ENCODE data around the gene COL6A3.

DNA sequence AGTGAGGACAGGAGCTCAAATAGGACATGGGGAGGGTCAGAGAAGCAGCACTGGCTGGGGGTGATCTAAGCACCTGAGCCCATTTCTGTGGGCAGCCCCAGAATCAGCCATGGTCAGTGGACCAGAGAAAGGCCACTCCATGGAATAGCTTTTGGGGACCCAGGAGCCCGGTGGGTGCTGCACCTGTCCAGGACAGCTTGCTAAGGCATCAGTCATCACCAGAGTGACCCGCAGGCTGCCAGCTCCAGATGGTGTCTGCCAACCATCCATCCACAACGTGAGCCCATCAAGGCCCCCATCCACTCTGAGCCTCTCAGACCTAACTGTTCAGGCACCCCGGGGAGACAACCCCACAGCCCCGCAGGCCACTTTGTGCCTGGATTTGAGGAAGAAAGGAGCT lies 23.6 kb upstream of the COL6A3 start:
- TF ChIP-seq, protein P1, sequence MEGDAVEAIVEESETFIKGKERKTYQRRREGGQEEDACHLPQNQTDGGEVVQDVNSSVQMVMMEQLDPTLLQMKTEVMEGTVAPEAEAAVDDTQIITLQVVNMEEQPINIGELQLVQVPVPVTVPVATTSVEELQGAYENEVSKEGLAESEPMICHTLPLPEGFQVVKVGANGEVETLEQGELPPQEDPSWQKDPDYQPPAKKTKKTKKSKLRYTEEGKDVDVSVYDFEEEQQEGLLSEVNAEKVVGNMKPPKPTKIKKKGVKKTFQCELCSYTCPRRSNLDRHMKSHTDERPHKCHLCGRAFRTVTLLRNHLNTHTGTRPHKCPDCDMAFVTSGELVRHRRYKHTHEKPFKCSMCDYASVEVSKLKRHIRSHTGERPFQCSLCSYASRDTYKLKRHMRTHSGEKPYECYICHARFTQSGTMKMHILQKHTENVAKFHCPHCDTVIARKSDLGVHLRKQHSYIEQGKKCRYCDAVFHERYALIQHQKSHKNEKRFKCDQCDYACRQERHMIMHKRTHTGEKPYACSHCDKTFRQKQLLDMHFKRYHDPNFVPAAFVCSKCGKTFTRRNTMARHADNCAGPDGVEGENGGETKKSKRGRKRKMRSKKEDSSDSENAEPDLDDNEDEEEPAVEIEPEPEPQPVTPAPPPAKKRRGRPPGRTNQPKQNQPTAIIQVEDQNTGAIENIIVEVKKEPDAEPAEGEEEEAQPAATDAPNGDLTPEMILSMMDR (conservative IDR thresholded peaks at IDR 0.05; ENCODE audit: low read depth, low read length), result no peak
- no peak for TF ChIP-seq EZH2 (IDR thresholded peaks at IDR 0.05; ENCODE audit: borderline replicate concordance, low read depth, low read length, poor library complexity, severe bottlenecking)

Measured in A673 (cell line).